GM21619 (cell line): ENCODE data around the gene NOTCH3.

Experiments used
- ATAC-seq: cut with Tn5 transposase; IDR thresholded peaks from one replicate; pipeline ENCODE4 v1.9.1; 2021; ENCODE audit not compliant: unreplicated experiment

The NOTCH3 gene

DNA sequence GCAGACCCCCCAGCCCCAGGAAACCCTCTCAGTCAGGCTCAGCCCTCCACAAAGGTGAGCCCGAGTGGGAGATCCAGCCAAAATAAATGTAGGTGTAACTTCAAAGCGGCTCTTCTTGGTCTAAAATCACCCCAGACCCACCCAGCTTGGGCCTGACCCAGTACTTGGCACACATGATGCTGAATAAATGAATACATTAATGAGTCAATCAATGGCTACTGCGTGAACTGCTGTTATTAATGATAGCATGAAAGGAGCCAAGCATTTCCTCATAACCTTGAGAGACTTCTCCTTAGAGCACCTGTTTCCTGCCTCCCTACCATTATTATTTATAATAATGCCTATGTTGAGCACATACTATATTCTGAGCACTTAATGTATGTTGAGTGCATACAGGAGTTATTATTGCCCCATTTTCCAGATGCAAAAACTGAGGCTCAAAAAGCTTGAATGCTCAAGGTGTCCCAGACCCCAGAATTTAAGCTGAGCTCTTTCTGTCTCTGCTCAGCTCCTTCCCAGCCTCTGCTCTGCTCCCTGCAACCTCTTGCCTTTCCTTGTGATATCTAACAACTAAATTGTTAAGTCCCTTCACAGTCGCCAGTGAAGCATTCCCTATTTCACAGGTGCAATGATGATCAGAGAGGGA is 4.3 kb downstream of the NOTCH3 start:
- no peak for ATAC-seq

- no peak for ATAC-seq
Observed at GRCh38 chr19:15195371-15196334, 5.1 kb downstream of the NOTCH3 start.

DNA sequence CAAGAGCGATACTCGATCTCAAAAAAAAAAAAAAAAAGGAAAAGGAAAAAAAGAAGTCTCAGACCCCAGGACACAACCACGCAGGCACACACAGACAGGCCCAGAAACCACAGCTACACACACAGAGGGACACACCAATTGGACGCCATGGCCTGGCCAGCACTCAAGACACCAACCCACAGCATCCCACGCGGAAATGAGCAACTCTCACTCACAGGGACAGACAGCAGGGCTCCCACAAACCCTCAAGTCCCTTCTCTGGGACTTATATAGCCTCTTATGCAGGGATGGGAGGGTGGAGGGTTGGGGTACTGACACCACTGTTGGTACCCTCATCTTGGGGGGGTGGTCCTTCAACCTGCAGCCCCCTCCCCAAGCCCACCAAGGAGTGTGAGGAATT is 5.9 kb downstream of the NOTCH3 start:
- ATAC-seq, result no peak

DNA sequence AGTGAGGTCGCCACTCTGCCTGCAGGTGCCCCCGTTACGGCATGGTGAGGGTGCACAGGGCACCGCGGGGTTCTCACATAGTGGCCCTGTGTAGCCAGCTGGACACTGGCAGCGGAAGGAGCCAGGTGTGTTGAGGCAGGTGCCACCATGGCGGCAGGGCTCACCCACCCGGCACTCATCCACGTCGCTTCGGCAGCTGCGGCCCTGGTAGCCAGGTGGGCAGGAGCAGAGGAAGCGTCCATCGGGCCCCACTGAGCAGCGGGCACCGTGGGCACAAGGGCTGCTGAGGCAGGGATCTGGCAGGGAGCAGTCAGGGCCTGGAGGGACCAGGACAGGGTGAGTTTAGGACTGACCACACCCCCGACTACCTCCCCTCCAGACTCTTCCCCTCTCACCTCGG is 8.8 kb downstream of the NOTCH3 start:
- ATAC-seq, result no peak

DNA sequence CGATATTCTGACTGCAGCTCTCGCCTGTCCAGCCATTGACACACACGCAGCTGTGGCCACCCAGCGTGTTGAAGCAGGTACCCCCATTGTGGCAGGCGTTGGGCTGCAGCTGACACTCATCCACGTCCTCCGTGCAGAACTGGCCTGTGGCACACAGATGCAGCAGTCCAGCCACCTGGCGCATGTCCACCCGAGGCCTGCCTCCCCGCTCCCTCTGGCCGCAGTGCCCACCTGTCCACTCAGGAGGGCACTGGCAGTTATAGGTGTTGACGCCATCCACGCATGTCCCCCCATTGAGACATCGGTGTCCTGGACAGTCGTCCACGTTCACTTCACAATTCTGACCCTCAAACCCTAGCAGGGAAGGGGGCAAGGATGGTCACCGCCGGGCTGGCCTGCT is 9.3 kb downstream of the NOTCH3 start:
- ATAC-seq, result no peak

DNA sequence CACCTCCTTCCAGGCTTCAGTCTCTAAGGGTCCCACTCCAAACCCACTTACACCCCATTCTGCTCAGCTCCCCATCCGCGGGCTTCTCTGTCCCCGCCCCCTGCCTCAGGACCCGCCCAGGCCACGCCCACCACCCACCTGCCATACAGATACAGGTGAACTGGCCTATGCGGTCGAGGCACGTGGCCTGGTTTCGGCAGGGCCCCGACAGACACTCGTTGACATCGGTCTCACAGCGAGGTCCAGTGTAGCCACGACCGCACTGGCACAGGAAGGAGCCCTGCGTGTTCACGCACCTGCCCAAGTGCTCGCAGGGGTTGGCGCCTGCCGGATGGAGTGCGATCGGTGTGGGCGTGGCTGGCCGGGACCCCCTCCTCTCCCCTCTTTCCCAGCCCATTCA is 11.9 kb downstream of the NOTCH3 start:
- no peak for ATAC-seq

DNA sequence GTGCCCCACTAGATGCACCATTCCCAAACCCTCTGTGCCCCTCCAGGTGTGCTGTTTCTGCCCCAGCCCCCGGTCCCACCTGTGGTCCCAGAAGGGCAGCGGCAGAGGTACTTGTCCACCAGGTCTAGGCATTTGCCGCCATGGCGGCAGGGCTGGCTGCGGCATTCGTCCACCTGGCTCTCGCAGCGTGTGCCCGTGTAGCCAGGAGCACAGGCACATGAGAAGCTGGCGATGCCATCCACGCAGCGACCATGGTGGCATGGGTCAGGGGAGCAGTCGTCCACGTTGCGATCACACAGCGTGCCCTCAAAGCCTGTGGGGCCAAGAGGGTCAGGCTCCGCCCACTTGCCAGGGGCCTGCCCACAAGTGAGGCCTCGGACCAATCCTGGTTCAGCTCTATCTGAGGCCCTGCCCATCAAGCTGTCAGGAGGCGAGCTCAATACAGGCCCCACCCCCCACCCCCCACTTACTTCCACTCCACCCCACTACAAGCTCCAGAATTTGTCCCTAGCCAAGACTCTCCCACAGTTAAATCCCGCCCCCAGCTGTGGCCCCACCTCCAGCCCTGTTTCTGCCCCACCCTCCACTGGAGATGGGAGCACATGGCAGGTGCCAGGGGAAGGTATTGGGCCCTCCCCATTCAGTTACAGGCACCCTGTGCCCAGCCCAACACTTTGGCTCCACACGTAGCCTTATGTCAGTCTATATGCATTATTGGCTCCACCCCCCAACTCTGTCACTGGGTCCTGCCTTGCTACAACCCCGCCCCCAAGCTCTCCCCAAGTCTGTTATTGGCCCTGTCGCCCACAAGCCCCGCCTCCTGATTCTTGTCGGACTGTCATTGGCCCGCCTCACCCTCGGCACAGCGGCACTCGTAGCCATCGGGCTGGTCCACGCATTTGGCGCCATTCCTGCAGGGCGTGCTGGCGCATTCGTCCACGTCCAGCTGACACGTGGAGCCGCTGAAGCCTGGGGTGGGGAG is 13.5 kb downstream of the NOTCH3 start:
- ATAC-seq, result no peak

DNA sequence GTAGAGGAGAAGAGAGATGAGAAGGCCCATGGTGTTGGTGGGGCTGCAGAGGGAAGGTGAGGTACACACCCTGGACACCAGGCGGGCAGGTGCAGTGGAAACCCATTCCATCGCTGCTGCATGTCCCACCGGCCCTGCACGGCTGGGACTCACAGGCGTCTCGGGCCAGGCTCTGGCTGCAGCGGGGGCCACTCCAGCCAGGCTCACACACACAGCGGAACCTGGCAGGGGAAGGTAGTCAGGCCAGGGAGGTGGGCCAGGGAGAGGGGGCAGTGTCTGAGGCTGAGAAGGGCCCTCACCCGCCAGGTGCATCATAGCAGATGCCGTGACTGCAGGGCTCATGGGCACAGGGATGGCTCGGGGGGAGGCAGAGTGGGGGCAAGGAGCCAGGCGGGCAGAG is 15.6 kb downstream of the NOTCH3 start:
- ATAC-seq, result no peak

GRCh38 chr19:15184776-15185175 is 16.0 kb downstream of the NOTCH3 start:
- no peak for ATAC-seq

DNA sequence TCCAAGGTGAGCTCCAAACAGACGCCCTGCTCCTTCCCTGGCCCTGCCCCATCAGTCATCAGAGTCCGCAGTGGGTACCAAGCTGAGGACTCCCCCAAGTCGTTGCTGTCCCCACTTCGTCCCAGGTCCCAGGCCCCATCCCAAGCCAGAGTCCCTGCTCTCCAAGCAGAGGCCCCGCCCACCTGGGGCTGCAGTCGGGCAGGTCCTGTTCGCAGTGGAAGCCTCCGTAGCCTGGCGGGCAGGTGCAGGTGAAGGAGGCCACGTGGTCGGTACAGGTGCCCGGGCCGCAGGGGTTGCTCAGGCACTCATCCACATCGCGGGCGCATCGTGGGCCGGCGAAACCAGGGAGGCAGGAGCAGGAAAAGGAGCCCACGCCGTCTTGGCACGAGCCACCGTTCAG is 19.4 kb downstream of the NOTCH3 start:
- no peak for ATAC-seq

DNA sequence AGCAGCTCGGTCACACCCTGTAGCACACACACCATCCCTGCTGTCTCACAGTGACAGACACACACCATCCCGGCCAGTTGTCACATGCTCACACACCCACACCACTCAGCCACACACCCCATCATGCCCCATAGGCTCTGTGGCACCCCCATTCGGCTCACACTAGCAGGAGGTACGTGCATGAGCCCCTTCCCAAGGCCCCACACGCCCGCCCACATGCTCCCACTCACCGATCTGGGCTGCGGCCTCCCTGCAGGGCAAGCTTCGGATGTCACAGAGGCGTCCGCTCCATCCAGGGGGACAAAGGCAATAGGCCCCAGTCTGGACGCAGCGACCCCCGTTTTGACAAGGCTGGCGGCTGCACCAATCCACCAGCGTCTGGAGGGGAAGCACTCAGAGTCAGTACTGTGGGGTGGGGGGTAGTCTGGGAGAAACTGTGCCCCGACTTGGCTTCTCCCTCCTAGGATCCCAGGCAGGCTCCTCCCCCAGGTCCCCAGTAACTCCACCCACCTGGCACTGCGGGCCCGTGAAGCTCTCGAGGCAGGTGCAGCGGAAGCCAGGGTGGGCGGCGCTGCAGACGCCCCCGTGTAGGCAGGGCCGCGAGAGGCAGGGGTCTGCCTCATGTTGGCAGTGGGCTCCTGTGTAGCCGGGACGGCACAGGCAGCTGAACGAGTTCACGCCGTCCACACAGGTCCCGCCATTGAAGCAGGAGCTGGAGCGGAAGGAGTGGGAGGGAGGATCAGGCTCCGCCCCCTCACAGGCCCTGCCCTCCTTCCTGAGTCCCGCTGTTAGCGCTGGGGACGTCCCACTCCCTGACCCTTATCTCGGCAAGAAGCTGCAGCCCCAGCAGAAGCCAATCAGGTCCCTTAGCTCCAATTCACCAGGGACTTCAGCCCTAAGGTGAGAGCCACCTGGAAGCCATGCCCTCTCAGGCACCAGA is 20.1 kb downstream of the NOTCH3 start:
- no peak for ATAC-seq

GRCh38 chr19:15178629-15179308 is 22.0 kb downstream of the NOTCH3 start:
- ATAC-seq, result no peak

DNA sequence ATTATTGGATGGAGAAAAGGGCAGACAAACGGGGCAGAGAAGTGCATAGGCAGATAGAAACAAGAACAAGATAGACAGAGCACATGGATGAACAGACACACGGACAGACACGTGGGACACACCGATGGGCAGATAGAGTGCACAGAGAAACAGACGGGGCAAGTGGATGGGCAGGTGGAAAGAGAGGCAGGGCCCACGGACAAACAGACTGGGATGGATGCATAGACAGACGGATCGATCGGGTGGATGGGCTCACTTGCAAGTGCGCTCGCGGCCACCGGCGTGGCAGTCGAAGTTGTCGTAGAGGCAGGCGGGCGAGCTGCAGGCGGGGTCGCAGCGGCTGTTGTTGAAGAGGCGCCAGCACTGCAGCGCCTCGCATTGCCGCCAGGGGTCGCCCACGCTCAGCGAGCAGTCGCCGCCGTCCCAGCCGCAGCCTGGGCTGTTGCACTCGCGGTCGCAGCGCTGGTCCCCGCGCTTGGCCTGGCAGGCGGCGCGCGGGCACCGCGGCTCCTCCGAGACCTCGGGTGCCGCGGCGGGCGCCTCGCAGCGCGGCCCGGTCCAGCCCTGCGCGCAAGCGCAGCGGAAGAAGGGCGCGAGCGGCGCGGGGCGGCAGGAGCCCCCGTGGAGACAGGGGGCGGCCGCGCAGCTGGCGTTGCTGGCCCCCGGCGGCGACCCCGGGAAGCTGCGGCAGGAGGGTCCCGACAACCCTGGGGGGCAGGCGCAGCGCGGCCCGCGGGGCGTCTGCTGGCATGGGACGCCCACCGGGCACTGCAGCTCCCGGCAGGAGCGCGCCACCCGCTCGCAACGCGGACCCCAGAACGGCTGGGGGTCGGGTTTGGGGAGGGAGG is 23.3 kb downstream of the NOTCH3 start:
- ATAC-seq, result no peak

DNA sequence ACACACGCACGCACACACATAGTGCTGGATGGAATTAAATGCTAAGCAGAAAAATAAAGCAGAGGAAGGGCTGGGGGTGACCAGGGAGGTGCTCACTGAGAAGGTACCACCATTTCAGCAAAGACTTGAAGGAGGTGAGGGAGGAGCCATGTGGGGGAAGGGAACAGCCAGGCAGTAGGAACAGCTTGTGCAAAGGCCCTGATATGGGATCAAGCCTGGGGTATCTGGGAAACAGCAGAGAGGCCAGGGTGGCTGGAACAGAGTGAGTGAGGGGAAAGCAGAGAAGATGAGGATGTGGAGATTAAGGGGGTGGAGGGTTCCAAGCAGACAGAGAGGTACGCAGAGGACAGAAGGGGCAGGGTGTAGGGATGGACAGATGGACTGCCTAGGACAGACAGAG is 25.2 kb downstream of the NOTCH3 start:
- no peak for ATAC-seq

DNA sequence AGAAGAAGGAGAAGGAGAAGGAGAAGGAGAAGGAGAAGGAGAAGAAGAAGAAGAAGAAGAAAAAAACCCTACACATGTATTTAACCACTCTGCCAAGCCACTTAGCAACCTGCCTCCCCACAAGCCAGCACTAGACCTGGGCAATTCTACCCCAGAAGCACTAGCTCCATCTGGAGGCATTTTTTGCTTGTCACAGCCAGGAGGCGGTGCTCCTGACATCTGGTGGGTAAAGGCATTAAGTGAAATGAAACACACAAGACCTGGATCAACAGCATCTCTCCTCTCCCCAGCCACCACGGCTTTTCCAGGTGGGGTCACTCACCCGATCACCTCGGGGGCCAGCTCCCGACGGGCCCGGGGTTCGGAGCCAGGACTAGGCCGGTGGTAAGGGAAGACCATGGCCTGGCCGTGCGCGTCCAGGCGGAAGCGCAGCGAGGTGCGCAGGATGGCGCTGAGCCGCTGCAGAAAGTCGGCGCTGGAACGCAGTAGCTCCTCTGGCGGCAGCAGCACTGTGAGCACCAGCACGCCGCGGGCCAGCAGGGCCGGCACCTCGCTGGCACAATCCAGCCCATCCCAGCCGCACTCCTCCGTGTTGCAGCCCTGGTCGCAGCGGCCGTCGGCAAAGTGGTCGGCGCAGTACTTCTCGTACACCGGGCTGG is 26.9 kb downstream of the NOTCH3 start:
- no peak for ATAC-seq

DNA sequence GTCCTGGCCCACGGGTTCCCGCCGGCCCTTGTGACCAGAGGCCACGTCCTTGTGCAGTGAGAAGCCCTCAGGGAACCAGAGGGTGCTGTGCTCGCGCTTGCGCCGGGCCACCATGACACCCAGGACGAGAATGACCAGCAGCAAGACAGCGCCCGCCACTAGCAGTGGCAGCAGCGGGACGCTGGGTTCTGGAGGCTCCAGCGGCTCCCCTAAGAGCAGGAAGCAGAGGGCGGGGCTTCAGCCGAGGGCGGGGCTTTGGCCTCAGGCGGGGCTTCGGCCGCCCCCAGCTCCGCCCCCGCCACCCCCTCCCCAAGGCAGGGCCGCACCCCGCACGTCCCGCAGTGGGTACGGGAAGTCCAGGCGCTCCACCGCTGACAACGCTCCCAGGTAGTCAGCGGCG is 30.4 kb downstream of the NOTCH3 start:
- ATAC-seq, result no peak

GRCh38 chr19:15169541-15170285 is 31.1 kb downstream of the NOTCH3 start:
- no peak for ATAC-seq
